Hepatocyte (in vitro differentiated cells): ENCODE measurements around the gene MASP2. TPM values are rescaled to one million over a fixed set of nuclear protein-coding genes. Genes with fewer than 3 reads are reported as not detected.
"Not testable (repeated sequence)": the region's sequence is repeated elsewhere in the genome, so short reads cannot be mapped to it uniquely, and the experiment has no call there.

Source experiments
- DNase-seq: peaks from one replicate; pipeline ENCODE4 v3.0.0-alpha.2; 2016; ENCODE audit warnings: low spot score
- H2AFZ ChIP-seq: fragments of 200-600 bp; sonication (generic); 2 replicates; pipeline ENCODE4 v1.6.0; 2016; ENCODE audit warnings: antibody characterized with exemption, mild to moderate bottlenecking
- H3K27ac ChIP-seq: fragments of 200-600 bp; sonication (generic); 2 replicates; pipeline ENCODE4 v1.5.1; 2016; ENCODE audit warnings: mild to moderate bottlenecking
- H3K27me3 ChIP-seq: fragments of 200-600 bp; sonication (generic); 2 replicates; pipeline ENCODE4 v1.6.1; 2016
- H3K36me3 ChIP-seq: fragments of 200-600 bp; sonication (generic); replicated peaks from 2 replicates; pipeline ENCODE4 v1.5.1; 2016; ENCODE audit warnings: low read depth; ENCODE audit not compliant: insufficient read depth
- H3K4me1 ChIP-seq: fragments of 200-600 bp; sonication (generic); 2 replicates; pipeline ENCODE4 v1.5.1; 2016; ENCODE audit warnings: mild to moderate bottlenecking, moderate library complexity; ENCODE audit not compliant: insufficient read depth
- H3K4me2 ChIP-seq: fragments of 200-600 bp; sonication (generic); 2 replicates; pipeline ENCODE4 v1.6.0; 2016
- H3K4me3 ChIP-seq: fragments of 200-600 bp; sonication (generic); 2 replicates; pipeline ENCODE4 v1.5.1; 2016; ENCODE audit warnings: mild to moderate bottlenecking
- H3K79me2 ChIP-seq: fragments of 200-600 bp; sonication (generic); 2 replicates; pipeline ENCODE4 v1.6.0; 2017; ENCODE audit warnings: mild to moderate bottlenecking
- H3K9me2 ChIP-seq: fragments of 200-600 bp; sonication (generic); replicated peaks from 2 replicates; pipeline ENCODE4 v1.6.0; 2017; ENCODE audit warnings: mild to moderate bottlenecking; ENCODE audit not compliant: insufficient read depth
- H3K9me3 ChIP-seq: fragments of 200-600 bp; sonication (generic); 2 replicates; pipeline ENCODE4 v1.5.1; 2016; ENCODE audit warnings: low read depth, mild to moderate bottlenecking
- H4K20me1 ChIP-seq: fragments of 200-600 bp; sonication (generic); 2 replicates; pipeline ENCODE4 v1.6.0; 2016; ENCODE audit warnings: mild to moderate bottlenecking; ENCODE audit not compliant: insufficient read depth, poor library complexity, severe bottlenecking
- EZH2 ChIP-seq: fragments of 200-600 bp; sonication (generic); IDR thresholded peaks from 2 replicates; pipeline ENCODE4 v1.6.1; 2016; ENCODE audit warnings: antibody characterized with exemption, mild to moderate bottlenecking, borderline replicate concordance
- EZH2phosphoT487 ChIP-seq: fragments of 200-600 bp; sonication (generic); IDR thresholded peaks from one replicate; pipeline ENCODE4 v1.6.1; 2018; ENCODE audit warnings: antibody characterized with exemption, mild to moderate bottlenecking, low read depth, moderate library complexity; ENCODE audit not compliant: unreplicated experiment, severe bottlenecking
- WGBS: methylation state at CpG from one replicate; pipeline ENCODE4 v1.1.6; 2016; ENCODE audit warnings: low lambda C conversion rate; ENCODE audit errors: missing lambda C conversion rate; 5-methylcytosine and 5-hydroxymethylcytosine counted together
- polyA plus RNA-seq: library from polyadenylated mRNA; unstranded; fragments of >200 nt; fragmentation: Nextera tagmentation; extraction: Ambion mirVana; gene quantifications from 2 replicates; pipeline ENCODE4 v1.2.1, GENCODE V29; 2016
- total RNA-seq: library from RNA; depleted of rRNA; stranded (reverse); fragments of >200 nt; gene quantifications from 2 replicates; pipeline ENCODE4 v1.2.3, GENCODE V29; 2014
- TF ChIP-seq, protein P1 (sequence below): fragments of 200-600 bp; sonication (generic); IDR thresholded peaks from 2 replicates; pipeline ENCODE4 v1.5.1; 2016; ENCODE audit warnings: antibody characterized with exemption, mild to moderate bottlenecking; ENCODE audit not compliant: poor library complexity

Gene MASP2
- total and polyA plus RNA-seq, 2 experiments from 2014 or later, result 3.3 to 16.6 TPM

- no peaks in the 10 kb centered on the region for H3K9me2 ChIP-seq
- no peaks in the 10 kb centered on the region for H3K4me1 ChIP-seq
- H2AFZ ChIP-seq, result no peak overlapping the region
- H4K20me1 ChIP-seq, result peaks cover 38% of the 10 kb centered on the region
- H3K79me2 ChIP-seq, result peaks cover 12% of the 10 kb centered on the region
- H3K4me3 ChIP-seq, result no peak overlapping the region
- H3K9me3 ChIP-seq, result no peaks in the 10 kb centered on the region
- H3K4me2 ChIP-seq, result no peak overlapping the region
- TF ChIP-seq EZH2, result no peak
- DNase-seq, result no peak
- peaks cover 4% of the 10 kb centered on the region for H3K36me3 ChIP-seq
- WGBS, result 95% methylated on average over 3 of the region's 3 CpGs
- no peaks in the 10 kb centered on the region for H3K27me3 ChIP-seq
- H3K27ac ChIP-seq, result no peak overlapping the region
Measured at GRCh38 chr1:11024154-11024873, 22.7 kb downstream of the MASP2 start.

GRCh38 chr1:11023201-11023600, 23.8 kb downstream of the MASP2 start:
- no peaks in the 10 kb centered on the region for H3K4me1 ChIP-seq
- no peak for TF ChIP-seq EZH2
- H4K20me1 ChIP-seq, result peaks cover 47% of the 10 kb centered on the region
- H3K9me3 ChIP-seq, result no peaks in the 10 kb centered on the region
- no peaks in the 10 kb centered on the region for H3K9me2 ChIP-seq
- H2AFZ ChIP-seq, result no peak overlapping the region
- no peaks in the 10 kb centered on the region for H3K27me3 ChIP-seq
- no peak overlapping the region for H3K4me2 ChIP-seq
- H3K4me3 ChIP-seq, result no peak overlapping the region
- no peak for DNase-seq
- WGBS, result 96% methylated on average over 14 of the region's 14 CpGs
- peaks cover 18% of the 10 kb centered on the region for H3K79me2 ChIP-seq
- H3K27ac ChIP-seq, result no peak overlapping the region
- H3K36me3 ChIP-seq, result peaks cover 7% of the 10 kb centered on the region

DNA sequence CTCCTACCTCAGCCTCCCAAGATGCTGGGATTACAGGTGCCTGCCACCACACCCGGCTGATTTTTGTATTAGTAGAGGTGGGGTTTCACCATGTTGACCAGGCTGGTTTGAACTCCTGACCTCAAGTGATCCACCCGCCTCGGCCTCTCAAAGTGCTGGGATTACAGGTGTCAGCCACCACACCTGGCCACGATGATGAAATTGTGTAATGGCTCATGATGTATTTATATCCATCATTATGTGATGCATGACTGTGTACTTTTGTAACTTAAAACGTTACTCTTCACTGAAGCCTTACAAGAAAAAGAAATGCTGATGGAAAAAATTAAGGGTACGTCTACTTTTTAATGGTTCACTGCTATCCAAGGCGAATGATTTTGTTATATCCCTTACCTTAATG, 27.1 kb downstream of the MASP2 start:
- DNase-seq, result no peak
- H2AFZ ChIP-seq, result no peak overlapping the region
- H3K4me2 ChIP-seq, result no peak overlapping the region
- TF ChIP-seq, protein P1, sequence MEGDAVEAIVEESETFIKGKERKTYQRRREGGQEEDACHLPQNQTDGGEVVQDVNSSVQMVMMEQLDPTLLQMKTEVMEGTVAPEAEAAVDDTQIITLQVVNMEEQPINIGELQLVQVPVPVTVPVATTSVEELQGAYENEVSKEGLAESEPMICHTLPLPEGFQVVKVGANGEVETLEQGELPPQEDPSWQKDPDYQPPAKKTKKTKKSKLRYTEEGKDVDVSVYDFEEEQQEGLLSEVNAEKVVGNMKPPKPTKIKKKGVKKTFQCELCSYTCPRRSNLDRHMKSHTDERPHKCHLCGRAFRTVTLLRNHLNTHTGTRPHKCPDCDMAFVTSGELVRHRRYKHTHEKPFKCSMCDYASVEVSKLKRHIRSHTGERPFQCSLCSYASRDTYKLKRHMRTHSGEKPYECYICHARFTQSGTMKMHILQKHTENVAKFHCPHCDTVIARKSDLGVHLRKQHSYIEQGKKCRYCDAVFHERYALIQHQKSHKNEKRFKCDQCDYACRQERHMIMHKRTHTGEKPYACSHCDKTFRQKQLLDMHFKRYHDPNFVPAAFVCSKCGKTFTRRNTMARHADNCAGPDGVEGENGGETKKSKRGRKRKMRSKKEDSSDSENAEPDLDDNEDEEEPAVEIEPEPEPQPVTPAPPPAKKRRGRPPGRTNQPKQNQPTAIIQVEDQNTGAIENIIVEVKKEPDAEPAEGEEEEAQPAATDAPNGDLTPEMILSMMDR, result no peak
- TF ChIP-seq EZH2phosphoT487 (no peak), EZH2 (no peak)
- H3K36me3 ChIP-seq, result peaks cover 7% of the 10 kb centered on the region
- 91% methylated on average over 7 of the region's 7 CpGs for WGBS
- no peak overlapping the region for H3K27ac ChIP-seq
- H3K4me1 ChIP-seq, result no peaks in the 10 kb centered on the region
- peaks cover 44% of the 10 kb centered on the region for H3K79me2 ChIP-seq
- no peaks in the 10 kb centered on the region for H3K27me3 ChIP-seq
- H3K9me2 ChIP-seq, result no peaks in the 10 kb centered on the region
- H3K4me3 ChIP-seq, result no peak overlapping the region
- peaks cover 74% of the 10 kb centered on the region for H4K20me1 ChIP-seq
- H3K9me3 ChIP-seq, result no peaks in the 10 kb centered on the region

- 92% methylated on average over 8 of the region's 8 CpGs for WGBS
- not testable (repeated sequence) for H3K4me1 ChIP-seq, H3K27me3 ChIP-seq, H3K4me3 ChIP-seq, H3K27ac ChIP-seq, H3K9me3 ChIP-seq, H3K9me2 ChIP-seq, H3K4me2 ChIP-seq, DNase-seq, H3K36me3 ChIP-seq, H2AFZ ChIP-seq
- H4K20me1 ChIP-seq, result peaks cover 78% of the 10 kb centered on the region
- H3K79me2 ChIP-seq, result peaks cover 48% of the 10 kb centered on the region
Measured at GRCh38 chr1:11019358-11019757, 27.7 kb downstream of the MASP2 start.

- peak overlapping the region; percentile 88 for H3K27ac ChIP-seq
- no peaks in the 10 kb centered on the region for H3K36me3 ChIP-seq
- peak overlapping the region; percentile 75 for H3K4me3 ChIP-seq
- H3K79me2 ChIP-seq, result peaks cover 49% of the 10 kb centered on the region
- peak overlapping the region; percentile 83 for H3K4me2 ChIP-seq
- H3K27me3 ChIP-seq, result no peaks in the 10 kb centered on the region
- TF ChIP-seq EZH2 (no peak), EZH2phosphoT487 (no peak)
- TF ChIP-seq, protein P1, result no peak
- no peak overlapping the region for H2AFZ ChIP-seq
- H3K9me2 ChIP-seq, result no peaks in the 10 kb centered on the region
- H4K20me1 ChIP-seq, result peaks cover 51% of the 10 kb centered on the region
- DNase-seq, result no peak
- no peaks in the 10 kb centered on the region for H3K9me3 ChIP-seq
- WGBS, result 3% methylated on average over 11 of the region's 11 CpGs
- H3K4me1 ChIP-seq, result peaks cover 17% of the 10 kb centered on the region
Measured at GRCh38 chr1:11013160-11013531, 33.9 kb downstream of the MASP2 start.
